GM12878 (cell line): Measurements from ENCODE around the gene PCCA. TPM values are rescaled to one million over a fixed set of nuclear protein-coding genes. Genes with fewer than 3 reads are reported as not detected.

Source experiments
- ATAC-seq: fragments of 200-7000 bp; cut with Tn5 transposase; 3 replicates; pipeline ENCODE4 v1.9.1; 2020; ENCODE audit warnings: mild to moderate bottlenecking, moderate library complexity
- BruUV-seq: library from RNA; stranded (reverse); fragments of 400-500 nt; replicated peaks from 2 replicates; lab custom pipeline; 2021; lab: Mats Ljungman, UMichigan
- CTCF ChIA-PET: fragments of 300-600 bp; sonication (Branson Sonifier 250); formaldehyde crosslinking; extraction: SDS; loops from one replicate; lab custom pipeline; 2021; ENCODE audit warnings: inconsistent platforms; lab: Yijun Ruan, JAX
- POLR2A ChIA-PET: fragments of 350-600 bp; formaldehyde crosslinking; extraction: SDS; loops from one replicate; lab custom pipeline; 2021; ENCODE audit warnings: inconsistent platforms; lab: Charles Lee
- RAD21 ChIA-PET: fragments of 300-600 bp; sonication (Branson Sonifier 250); formaldehyde crosslinking; loops from one replicate; lab custom pipeline; 2023; ENCODE audit warnings: antibody characterized with exemption; ENCODE audit not compliant: unreplicated experiment; lab: Charles Lee
- SMC1A ChIA-PET: fragments of 300-600 bp; sonication (Branson Sonifier 250); formaldehyde crosslinking; loops from one replicate; lab custom pipeline; 2023; ENCODE audit not compliant: unreplicated experiment, uncharacterized antibody; lab: Charles Lee
- DNase-seq: peaks from one replicate; pipeline ENCODE4 v3.0.0-alpha.2; 2011; ENCODE audit warnings: low read depth, low spot score
- FAIRE-seq: peaks from 3 replicates; lab custom pipeline; 2011; peaks lifted over from hg19 to GRCh38; lab: Jason Lieb, UNC
- H2AFZ ChIP-seq: 2 replicates; pipeline ENCODE4 v1.6.0; 2011; ENCODE audit warnings: low read depth, low read length, control low read depth; ENCODE audit not compliant: control insufficient read depth
- H3K27ac ChIP-seq: 2 replicates; pipeline ENCODE4 v1.5.1; 2011; ENCODE audit warnings: control low read depth; ENCODE audit not compliant: control insufficient read depth, insufficient read depth
- H3K27me3 ChIP-seq, 2 experiments: replicated peaks in 1 of 2; 2 replicates each; pipeline versions ENCODE4 v1.6.0 to v1.6.1; 2011; ENCODE audit warnings: low read length in 1 of 2; ENCODE audit not compliant: control insufficient read depth in 2 of 2, insufficient read depth in 2 of 2
- H3K36me3 ChIP-seq, 2 experiments: 2 replicates each; pipeline ENCODE4 v1.5.1; 2011; ENCODE audit warnings: low read length in 1 of 2; ENCODE audit not compliant: control insufficient read depth in 2 of 2, insufficient read depth in 2 of 2
- H3K4me1 ChIP-seq: 2 replicates; pipeline ENCODE4 v1.6.1; 2011; ENCODE audit warnings: mild to moderate bottlenecking, low read length, moderate library complexity, mixed read lengths; ENCODE audit not compliant: control insufficient read depth, insufficient read depth
- H3K4me2 ChIP-seq: 2 replicates; pipeline ENCODE4 v1.6.0; 2011; ENCODE audit warnings: control low read depth; ENCODE audit not compliant: control insufficient read depth, insufficient read depth
- H3K4me3 ChIP-seq: fragments of 200-600 bp; sonication (generic); 2 replicates; pipeline ENCODE4 v1.5.1; 2016
- H3K79me2 ChIP-seq: 2 replicates; pipeline ENCODE4 v1.6.0; 2011; ENCODE audit warnings: low read length; ENCODE audit not compliant: control insufficient read depth, insufficient read depth
- H3K9ac ChIP-seq: 2 replicates; pipeline ENCODE4 v1.8.0; 2011; ENCODE audit warnings: low read length, control low read depth, mixed read lengths; ENCODE audit not compliant: control insufficient read depth, insufficient read depth
- H3K9me3 ChIP-seq: replicated peaks from 3 replicates; pipeline ENCODE4 v1.5.1; 2011; ENCODE audit warnings: mild to moderate bottlenecking, low read length; ENCODE audit not compliant: control insufficient read depth, insufficient read depth
- H4K20me1 ChIP-seq: 2 replicates; pipeline ENCODE4 v1.6.0; 2011; ENCODE audit not compliant: control insufficient read depth, insufficient read depth
- BMI1 ChIP-seq: fragments of 450-650 bp; IDR thresholded peaks from 2 replicates; pipeline ENCODE4 v1.6.1; 2016; ENCODE audit warnings: mild to moderate bottlenecking, moderate library complexity, borderline replicate concordance
- IKZF1 ChIP-seq: fragments of 450-650 bp; conservative IDR thresholded peaks from 2 replicates; pipeline ENCODE4 v1.6.1; 2017; ENCODE audit warnings: antibody characterized with exemption, mild to moderate bottlenecking
- MAX ChIP-seq: IDR thresholded peaks from 2 replicates; pipeline ENCODE4 v1.6.1; 2012; ENCODE audit warnings: low read depth, low read length, improper control_type of control experiment
- NR2F1 ChIP-seq: fragments of 450-650 bp; conservative IDR thresholded peaks from 2 replicates; pipeline ENCODE4 v1.6.1; 2017; ENCODE audit warnings: mild to moderate bottlenecking
- RCOR1 ChIP-seq: conservative IDR thresholded peaks from 2 replicates; pipeline ENCODE4 v1.6.1; 2012; ENCODE audit warnings: low read depth, low read length, improper control_type of control experiment
- SUPT20H ChIP-seq: IDR thresholded peaks from 2 replicates; pipeline ENCODE4 v1.6.1; 2011; ENCODE audit warnings: low read depth, mild to moderate bottlenecking, low read length, moderate library complexity, borderline replicate concordance; ENCODE audit not compliant: control insufficient read depth
- TCF7 ChIP-seq: IDR thresholded peaks from 2 replicates; pipeline ENCODE4 v1.6.1; 2014; ENCODE audit warnings: antibody characterized with exemption, borderline replicate concordance
- ZNF207 ChIP-seq: fragments of 450-650 bp; IDR thresholded peaks from 2 replicates; pipeline ENCODE4 v1.6.1; 2014; ENCODE audit warnings: antibody characterized with exemption, mild to moderate bottlenecking, borderline replicate concordance
- WGBS: methylation state at CpG from one replicate; pipeline ENCODE4 v1.1.6; 2016; ENCODE audit warnings: low lambda C conversion rate; ENCODE audit not compliant: insufficient replicate concordance, insufficient coverage; ENCODE audit errors: missing lambda C conversion rate; 5-methylcytosine and 5-hydroxymethylcytosine counted together
- in situ Hi-C: fragments of 300-500 bp; cut with MboI; formaldehyde crosslinking; loops from 9 replicates; pipeline ENCODE4 v1.14.3; 2018; ENCODE audit warnings: mixed read lengths
- intact Hi-C: fragments of 100-400 bp; cut with micrococcal nuclease; formaldehyde crosslinking; loops from one replicate; pipeline ENCODE4 v1.14.2; 2022; ENCODE audit not compliant: unreplicated experiment
- polyA plus RNA-seq, 11 experiments: library from polyadenylated mRNA; depleted of rRNA in 4 of 11; unstranded in 6 of 11; stranded (reverse) in 5 of 11; fragments of >200 nt; fragmentation: Nextera tagmentation in 4 of 11; fragmentation: Illumina TruSeq in 1 of 11; extraction: Ambion mirVana in 4 of 11; extraction: Trizol in 1 of 11; gene quantifications; 1 replicate in 1 of 11; 2 replicates in 10 of 11; pipeline versions ENCODE4 v1.2.1 to v1.2.3, GENCODE V29; 2011 to 2016; ENCODE audit warnings: inconsistent platforms in 2 of 11, missing spikeins in 2 of 11, low read depth in 1 of 11
- total RNA-seq, 4 experiments: library from RNA; depleted of rRNA in 3 of 4; stranded (reverse); fragments of >200 nt in 3 of 4; fragmentation: Illumina TruSeq in 1 of 4; extraction: Trizol in 1 of 4; gene quantifications; 2 replicates each; pipeline versions ENCODE4 v1.2.1 to v1.2.3, GENCODE V29; 2013 to 2021

PCCA gene
- total and polyA plus RNA-seq, 10 of the 15 experiments (the other 5 are each of a cell fraction or from before 2014, with no cell fraction given): 5.9 to 18.2 (median 12.4) TPM

- TF ChIP-seq TCF7 (no peak), RCOR1 (no peak), NR2F1 (no peak), BMI1 (no peak)
- TF ChIP-seq, all 136 proteins: peak for 0
Measured at GRCh38 chr13:100396776-100397175, 307.9 kb downstream of the PCCA start (continued).

- in situ Hi-C loops (no loop called here), intact Hi-C loops (no loop called here)
- Histone ChIP-seq H2AFZ (no peak overlapping the region), H3K27me3 (no peaks in the 10 kb centered on the region), H3K4me1 (peaks cover 20% of the 10 kb centered on the region), H3K4me2 (no peak overlapping the region), H3K27ac (no peak overlapping the region), H3K79me2 (no peaks in the 10 kb centered on the region), H4K20me1 (no peaks in the 10 kb centered on the region), H3K36me3 (no peaks in the 10 kb centered on the region), H3K4me3 (no peak overlapping the region), H3K9ac (no peak overlapping the region), H3K9me3 (no peaks in the 10 kb centered on the region; the same call in 2 of the 3 replicates)
- TF ChIP-seq IKZF1 (no peak), SUPT20H (no peak), MAX (no peak), ZNF207 (no peak)
- 80% methylated on average over 4 of the region's 4 CpGs for WGBS
- no peak for FAIRE-seq
- no peak for ATAC-seq
- no peak for DNase-seq
- ChIA-PET POLR2A (no interaction called here), SMC1A (interaction anchor here (0.6 kb wide), 1 partner anchor 96 kb away, joined by 4 read pairs; no protein-coding TSS in a partner anchor), CTCF (no interaction called here), RAD21 (no interaction called here)
- no TSS peak for BruUV-seq
Measured at GRCh38 chr13:100397627-100398026, 308.7 kb downstream of the PCCA start.
